Measurements from ENCODE around the gene GPRIN2.
"Not testable (repeated sequence)": the region's sequence is repeated elsewhere in the genome, so short reads cannot be mapped to it uniquely, and the experiment has no call there.

GPRIN2 gene

GRCh38 chr10:46532256-46532655 is 24.2 kb downstream of the GPRIN2 start:
- DNase-seq: not testable (repeated sequence)

- DNase-seq: no peak
Observed at GRCh38 chr10:46530249-46531186, 25.9 kb downstream of the GPRIN2 start.

- DNase-seq: not testable (repeated sequence)
Observed at GRCh38 chr10:46529742-46530141, 26.7 kb downstream of the GPRIN2 start.

GRCh38 chr10:46528675-46529615 is 27.5 kb downstream of the GPRIN2 start:
- DNase-seq: no peak

GRCh38 chr10:46528171-46528671 is 28.2 kb downstream of the GPRIN2 start:
- DNase-seq: no peak

- DNase-seq: peak; percentile 1
Observed at GRCh38 chr10:46527241-46527811, 29.1 kb downstream of the GPRIN2 start.

GRCh38 chr10:46526682-46527038 is 29.8 kb downstream of the GPRIN2 start:
- peak; percentile 1 for DNase-seq

- DNase-seq: peak; percentile 3
Observed at GRCh38 chr10:46525824-46526681, 30.4 kb downstream of the GPRIN2 start.

- peak; percentile 1 for DNase-seq
Observed at GRCh38 chr10:46525177-46525823, 31.2 kb downstream of the GPRIN2 start.

- DNase-seq: peak; percentile 1
Observed at GRCh38 chr10:46524472-46525176, 31.8 kb downstream of the GPRIN2 start.

- peak; percentile 0 for DNase-seq
Observed at GRCh38 chr10:46523962-46524471, 32.4 kb downstream of the GPRIN2 start.

- peak; percentile 1 for DNase-seq
Observed at GRCh38 chr10:46523119-46523961, 33.1 kb downstream of the GPRIN2 start.

- no peak for DNase-seq
Observed at GRCh38 chr10:46522295-46523118, 34.0 kb downstream of the GPRIN2 start.

- peak; percentile 0 for DNase-seq
Observed at GRCh38 chr10:46520941-46521340, 35.5 kb downstream of the GPRIN2 start.

GRCh38 chr10:46520381-46520780 is 36.1 kb downstream of the GPRIN2 start:
- DNase-seq: peak; percentile 1

- no peak for DNase-seq
Observed at GRCh38 chr10:46518028-46518725, 38.3 kb downstream of the GPRIN2 start.

GRCh38 chr10:46517541-46517940 is 38.9 kb downstream of the GPRIN2 start:
- no peak for DNase-seq

Measured in stimulated activated CD4-positive, alpha-beta T cell treated with anti-CD3 and anti-CD28 coated beads, Interleukin-15, amount 100 ng/mL, for 24 hours (primary cell).